CD4-positive, CD25-positive, alpha-beta regulatory T cell (primary cell): ENCODE data around the gene DHRS12. TPM values are rescaled to one million over a fixed set of nuclear protein-coding genes. Genes with fewer than 3 reads are reported as not detected.

Source experiments
- ATAC-seq, 2 donors: fragments of 150-1000 bp; cut with Tn5 transposase; one replicate each; pipeline ENCODE4 v1.10.0; 2021; ENCODE audit warnings: low read depth in 2 of 2, moderate number of reproducible peaks in 2 of 2, moderate library complexity in 1 of 2
- DNase-seq, 3 donors: peaks; one replicate each; pipeline versions ENCODE4 v3.0.0 to v3.0.0-alpha.2; 2012 to 2022; ENCODE audit warnings: mixed read lengths in 1 of 3
- H3K27ac ChIP-seq: one replicate; pipeline ENCODE4 v1.7.0; 2013; ENCODE audit warnings: mild to moderate bottlenecking, low read length; ENCODE audit not compliant: insufficient read depth, poor library complexity, severe bottlenecking
- H3K27me3 ChIP-seq: one replicate; pipeline ENCODE4 v1.7.0; 2013; ENCODE audit warnings: low read length; ENCODE audit not compliant: control insufficient read depth, insufficient read depth
- H3K36me3 ChIP-seq: one replicate; pipeline ENCODE4 v1.7.0; 2013; ENCODE audit warnings: mild to moderate bottlenecking, low read length, moderate library complexity; ENCODE audit not compliant: control insufficient read depth, insufficient read depth
- H3K4me1 ChIP-seq: 2 replicates; pipeline ENCODE4 v1.7.0; 2013; ENCODE audit warnings: mild to moderate bottlenecking, low read length; ENCODE audit not compliant: insufficient read depth, control insufficient read depth, poor library complexity, severe bottlenecking
- H3K4me3 ChIP-seq: one replicate; pipeline ENCODE4 v1.7.0; 2013; ENCODE audit warnings: low read depth, mild to moderate bottlenecking, low read length, moderate library complexity
- H3K9me3 ChIP-seq, 2 experiments: 1 replicate in 1 of 2; 2 replicates in 1 of 2; pipeline ENCODE4 v1.7.0; 2013; ENCODE audit warnings: low read length in 2 of 2, mild to moderate bottlenecking in 1 of 2, moderate library complexity in 1 of 2; ENCODE audit not compliant: control insufficient read depth in 2 of 2
- H3K27ac Mint-ChIP-seq, 3 donors: one replicate each; pipeline ENCODE4 v1.8.0; 2020 to 2022; ENCODE audit warnings: mild to moderate bottlenecking in 3 of 3, mixed read lengths in 3 of 3, moderate library complexity in 2 of 3
- H3K27me3 Mint-ChIP-seq: one replicate; pipeline ENCODE4 v1.8.0; 2022; ENCODE audit warnings: mild to moderate bottlenecking, mixed read lengths
- H3K36me3 Mint-ChIP-seq: one replicate; pipeline ENCODE4 v1.8.0; 2020; ENCODE audit warnings: mixed read lengths
- H3K4me1 Mint-ChIP-seq, 4 donors: one replicate each; pipeline ENCODE4 v1.8.0; 2020 to 2022; ENCODE audit warnings: mixed read lengths in 4 of 4, mild to moderate bottlenecking in 1 of 4
- H3K4me3 Mint-ChIP-seq, 4 donors: one replicate each; pipeline ENCODE4 v1.8.0; 2020 to 2022; ENCODE audit warnings: mild to moderate bottlenecking in 4 of 4, mixed read lengths in 4 of 4, moderate library complexity in 3 of 4
- H3K9me3 Mint-ChIP-seq, 7 donors: one replicate each; pipeline ENCODE4 v1.8.0; 2020 to 2022; ENCODE audit warnings: mixed read lengths in 7 of 7, mild to moderate bottlenecking in 3 of 7, moderate library complexity in 2 of 7
- polyA plus RNA-seq, 4 donors: library from polyadenylated mRNA; unstranded; fragments of 300-500 nt; fragmentation: Illumina TruSeq; gene quantifications; one replicate each; pipeline ENCODE4 v1.2.3, GENCODE V29; 2021
- total RNA-seq: library from RNA; stranded (reverse); gene quantifications from one replicate; pipeline ENCODE4 v1.2.3, GENCODE V29; 2022

The DHRS12 gene
- 25.9 TPM for total RNA-seq
- polyA plus RNA-seq: 10 to 100 TPM; 31.3 to 42.9 (median 35.4) TPM

GRCh38 chr13:51803422-51804294 is at the start of gene DHRS12:
DHRS12 (minus strand) TSS chr13:51804163; CDS start chr13:51799659, 4,504 bp downstream.
- DNase-seq (peak; percentile 85 to 94 (median 93)), ATAC-seq (peak; percentile 82 to 83)
- H3K4me3 ChIP-seq: peak within 1 kb of the TSS; percentile 89
- H3K27ac ChIP-seq: peak within 1 kb of the TSS; percentile 99
- Mint-ChIP-seq H3K27ac (peak within 1 kb of the TSS; percentile 99 to 100 (median 100)), H3K4me1 (peaks cover 12 to 62% (median 36%) of the 10 kb centered on the region in 4 donors), H3K9me3 (peaks cover 0 to 2% (median 0%) of the 10 kb centered on the region in 7 donors), H3K4me3 (peak within 1 kb of the TSS; percentile 92 to 99 (median 96)), H3K27me3 (peaks cover 6% of the 10 kb centered on the region), H3K36me3 (peaks cover 6% of the 10 kb centered on the region)
- no peaks in the 10 kb centered on the region for H3K36me3 ChIP-seq
- no peaks in the 10 kb centered on the region for H3K27me3 ChIP-seq
- peaks cover 38% of the 10 kb centered on the region for H3K4me1 ChIP-seq
- H3K9me3 ChIP-seq: no peaks in the 10 kb centered on the region

GRCh38 chr13:51849145-51850101 is 45.5 kb upstream of the DHRS12 start:
- Histone ChIP-seq H3K36me3 (no peaks in the 10 kb centered on the region), H3K9me3 (no peaks in the 10 kb centered on the region), H3K4me1 (no peaks in the 10 kb centered on the region), H3K27me3 (peaks cover 3% of the 10 kb centered on the region), H3K4me3 (no peak overlapping the region), H3K27ac (no peak overlapping the region)
- ATAC-seq (no peak), DNase-seq (peak in 2 of 3 donors; percentile 14 to 43)
- no peaks in the 10 kb centered on the region for H3K36me3 Mint-ChIP-seq
- H3K9me3 Mint-ChIP-seq: no peaks in the 10 kb centered on the region
- no peak overlapping the region for H3K4me3 Mint-ChIP-seq
- H3K27me3 Mint-ChIP-seq: peaks cover 41% of the 10 kb centered on the region
- peaks cover 5 to 12% (median 6%) of the 10 kb centered on the region in 4 donors for H3K4me1 Mint-ChIP-seq
- no peak overlapping the region for H3K27ac Mint-ChIP-seq

GRCh38 chr13:51848674-51849073 is 44.7 kb upstream of the DHRS12 start:
- no peak overlapping the region for H3K27ac Mint-ChIP-seq

GRCh38 chr13:51846756-51847155 is 42.8 kb upstream of the DHRS12 start:
- Histone ChIP-seq H3K27ac (no peak overlapping the region), H3K4me3 (no peak overlapping the region), H3K4me1 (no peaks in the 10 kb centered on the region), H3K36me3 (no peaks in the 10 kb centered on the region), H3K27me3 (peaks cover 2% of the 10 kb centered on the region), H3K9me3 (no peaks in the 10 kb centered on the region)
- Mint-ChIP-seq H3K9me3 (no peaks in the 10 kb centered on the region), H3K36me3 (no peaks in the 10 kb centered on the region), H3K27ac (no peak overlapping the region), H3K4me1 (peaks cover 5 to 13% (median 6%) of the 10 kb centered on the region in 4 donors), H3K27me3 (peaks cover 31% of the 10 kb centered on the region), H3K4me3 (no peak overlapping the region)
- DNase-seq (no peak), ATAC-seq (no peak)

More at GRCh38 chr13:51848674-51849073, 44.7 kb upstream of the DHRS12 start:
- Histone ChIP-seq H3K4me3 (no peak overlapping the region), H3K4me1 (no peaks in the 10 kb centered on the region), H3K9me3 (no peaks in the 10 kb centered on the region), H3K27me3 (peaks cover 3% of the 10 kb centered on the region), H3K27ac (no peak overlapping the region), H3K36me3 (no peaks in the 10 kb centered on the region)
- DNase-seq (no peak), ATAC-seq (no peak)
- Mint-ChIP-seq H3K9me3 (no peaks in the 10 kb centered on the region), H3K27me3 (peaks cover 41% of the 10 kb centered on the region), H3K4me1 (peaks cover 5 to 13% (median 6%) of the 10 kb centered on the region in 4 donors), H3K4me3 (no peak overlapping the region), H3K36me3 (no peaks in the 10 kb centered on the region)

- peaks cover 25% of the 10 kb centered on the region for H3K27me3 Mint-ChIP-seq
- H3K27me3 ChIP-seq: peaks cover 2% of the 10 kb centered on the region
- peaks cover 5 to 13% (median 6%) of the 10 kb centered on the region in 4 donors for H3K4me1 Mint-ChIP-seq
- H3K4me3 Mint-ChIP-seq: no peak overlapping the region
- H3K9me3 ChIP-seq: no peaks in the 10 kb centered on the region
- H3K27ac ChIP-seq: no peak overlapping the region
- no peak overlapping the region for H3K27ac Mint-ChIP-seq
- no peaks in the 10 kb centered on the region for H3K4me1 ChIP-seq
- H3K36me3 ChIP-seq: no peaks in the 10 kb centered on the region
- ATAC-seq: no peak
- no peaks in the 10 kb centered on the region for H3K36me3 Mint-ChIP-seq
- no peak overlapping the region for H3K4me3 ChIP-seq
- DNase-seq: no peak
- no peaks in the 10 kb centered on the region for H3K9me3 Mint-ChIP-seq
Measured at GRCh38 chr13:51845574-51846318, 41.8 kb upstream of the DHRS12 start.

GRCh38 chr13:51844862-51845573 is 41.1 kb upstream of the DHRS12 start, which contains the start of gene TMEM272:
TMEM272 (minus strand) TSS chr13:51845177; CDS start chr13:51838530, 6,647 bp downstream.
- peak; percentile 69 to 74 for ATAC-seq
- H3K9me3 Mint-ChIP-seq: no peaks in the 10 kb centered on the region
- Histone ChIP-seq H3K9me3 (no peaks in the 10 kb centered on the region), H3K27ac (no peak within 1 kb of the TSS), H3K4me1 (no peaks in the 10 kb centered on the region), H3K27me3 (peaks cover 2% of the 10 kb centered on the region), H3K4me3 (no peak within 1 kb of the TSS), H3K36me3 (no peaks in the 10 kb centered on the region)
- H3K36me3 Mint-ChIP-seq: no peaks in the 10 kb centered on the region
- peak; percentile 28 to 35 (median 30) for DNase-seq
- H3K4me3 Mint-ChIP-seq: peak within 1 kb of the TSS in 2 of 4 donors; percentile 29 to 33
- no peak within 1 kb of the TSS for H3K27ac Mint-ChIP-seq
- H3K4me1 Mint-ChIP-seq: peaks cover 5 to 13% (median 6%) of the 10 kb centered on the region in 4 donors
- H3K27me3 Mint-ChIP-seq: peaks cover 25% of the 10 kb centered on the region
